DOHH2 (cell line): ENCODE data around the gene NGF.

ENCODE experiments used
- CTCF ChIP-seq: fragments of 200-600 bp; sonication (generic); IDR thresholded peaks from one replicate; pipeline ENCODE4 v1.5.1; 2014; ENCODE audit warnings: antibody characterized with exemption, mild to moderate bottlenecking, low read depth, low read length; ENCODE audit not compliant: poor library complexity, severe bottlenecking
- EZH2phosphoT487 ChIP-seq: fragments of 200-600 bp; sonication (generic); IDR thresholded peaks from 2 replicates; pipeline ENCODE4 v1.6.1; 2017; ENCODE audit warnings: borderline replicate concordance, mild to moderate bottlenecking, antibody characterized with exemption, low read length, moderate library complexity, mixed read lengths

- TF ChIP-seq CTCF (no peak), EZH2phosphoT487 (no peak)
Measured at GRCh38 chr1:115324649-115325420, 13.2 kb downstream of the NGF start.
